ENCODE results near the gene AMMECR1. TPM values are rescaled to one million over a fixed set of nuclear protein-coding genes. Genes with fewer than 3 reads are reported as not detected.

AMMECR1 gene
- total and polyA plus RNA-seq, 2 of the 8 experiments (the other 6 are each of a cell fraction or from before 2014, with no cell fraction given), result 10.2 to 21.2 TPM

DNA sequence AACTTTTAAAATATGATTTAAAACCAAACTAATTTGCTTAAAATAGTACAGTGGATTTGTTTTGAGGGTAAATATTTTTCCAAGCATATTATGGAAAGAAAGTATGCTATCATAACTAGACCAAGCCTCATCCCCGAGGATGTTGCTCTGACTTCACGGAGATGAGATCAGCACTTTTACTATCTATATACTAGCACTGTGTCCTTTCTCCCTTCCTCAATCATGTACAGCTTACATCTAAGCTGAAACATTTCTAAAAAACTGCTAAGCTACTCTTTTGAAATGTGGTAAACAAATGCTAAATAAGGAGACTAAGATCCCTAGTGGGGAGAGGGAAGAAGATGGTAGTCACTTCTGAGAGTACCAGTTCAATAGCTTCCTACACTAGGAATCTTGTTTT lies 23.8 kb downstream of the AMMECR1 start:
- POLR2A ChIA-PET (ENCODE audit: partially characterized antibody), result interaction anchor here (1.1 kb wide), 1 partner anchor 64 kb away, joined by 3 read pairs; no protein-coding TSS in a partner anchor
- Histone ChIP-seq H4K5ac (ENCODE audit: insufficient read length, low read depth, low read length) (no peak overlapping the region), H3K56ac (replicated peaks; ENCODE audit: insufficient read length, low read depth, low read length) (no peak overlapping the region), H2AFZ (ENCODE audit: low read length) (no peak overlapping the region), H3K23me2 (ENCODE audit: low read depth, low read length) (no peaks in the 10 kb centered on the region), H3K27me3 (replicated peaks in 1 of 4; ENCODE audit: control insufficient read depth in 3 of 4, extremely low read depth in 1 of 4, insufficient read depth in 3 of 4, low read length in 3 of 4) (no peaks in the 10 kb centered on the region), H3K9me3 (ENCODE audit: insufficient read depth in 2 of 2, low read depth in 1 of 2, low read length in 1 of 2) (no peaks in the 10 kb centered on the region), H3K4ac (replicated peaks; ENCODE audit: insufficient read length, low read depth, low read length) (no peak overlapping the region), H3K4me3 (ENCODE audit: extremely low read depth in 1 of 4, insufficient read depth in 2 of 4, low read depth in 3 of 4, low read length in 4 of 4) (no peak overlapping the region), H3K27ac (ENCODE audit: low read depth, low read length) (no peak overlapping the region), H3K23ac (ENCODE audit: insufficient read length) (no peak overlapping the region), H3K79me1 (ENCODE audit: low read depth, low read length) (no peaks in the 10 kb centered on the region), H2BK20ac (ENCODE audit: low read length) (no peak overlapping the region), H2BK15ac (ENCODE audit: low read length) (no peak overlapping the region), H3K4me2 (ENCODE audit: insufficient read depth in 1 of 2, low read depth in 2 of 2, low read length in 2 of 2) (no peak overlapping the region), H2BK120ac (replicated peaks; ENCODE audit: low read depth, low read length) (no peak overlapping the region), H3K14ac (ENCODE audit: insufficient read length) (no peak overlapping the region), H4K91ac (replicated peaks; ENCODE audit: insufficient read length, low read length) (no peak overlapping the region), H3K79me2 (ENCODE audit: control insufficient read depth in 1 of 2, insufficient read depth in 2 of 2, low read length in 2 of 2) (peaks cover 0 to 17% of the 10 kb centered on the region in 2 experiments; a peak in 2 of 4 replicates), H3K9ac (replicated peaks in 1 of 4; ENCODE audit: extremely low read depth in 1 of 4, low read depth in 3 of 4, low read length in 3 of 4) (no peak overlapping the region), H2BK5ac (ENCODE audit: low read depth, low read length) (no peak overlapping the region), H3K36me3 (ENCODE audit: control insufficient read depth in 2 of 4, insufficient read depth in 4 of 4, low read length in 3 of 4) (no peaks in the 10 kb centered on the region), H3K18ac (ENCODE audit: extremely low read depth, low read length) (no peak overlapping the region), H2BK12ac (ENCODE audit: low read depth, low read length) (no peak overlapping the region), H4K20me1 (replicated peaks in 1 of 2; ENCODE audit: control insufficient read depth in 1 of 2, insufficient read depth in 2 of 2, low read length in 2 of 2) (no peaks in the 10 kb centered on the region), H2AK5ac (ENCODE audit: low read depth, low read length) (no peak overlapping the region), H4K8ac (ENCODE audit: extremely low read depth, insufficient read depth, low read length) (no peak overlapping the region), H3K4me1 (replicated peaks in 1 of 4; ENCODE audit: control insufficient read depth in 3 of 4, insufficient read depth in 4 of 4, low read length in 3 of 4) (no peaks in the 10 kb centered on the region)
- CTCF ChIA-PET (ENCODE audit: partially characterized antibody), result interaction anchor here (1.0 to 1.1 kb wide), 2 partner anchors 123 to 124 kb away, joined by 3 to 4 read pairs; no protein-coding TSS in a partner anchor
- TF ChIP-seq ATF3 (IDR thresholded peaks at IDR 0.05; ENCODE audit: insufficient read depth, low read depth, low read length), result no peak
- no peak for TF ChIP-seq SP4 (IDR thresholded peaks at IDR 0.05; ENCODE audit: low read length)
- no peak for TF ChIP-seq NRF1 (IDR thresholded peaks at IDR 0.05; ENCODE audit: low read depth, low read length)
- TF ChIP-seq GABPA (IDR thresholded peaks at IDR 0.05; ENCODE audit: borderline replicate concordance, insufficient read depth, low read length), result no peak
- no peak for TF ChIP-seq MAX (IDR thresholded peaks at IDR 0.05)
- no peak for TF ChIP-seq POU5F1 (IDR thresholded peaks at IDR 0.05; ENCODE audit: low read depth, low read length)
- DNase-seq (ENCODE audit: low read depth in 1 of 2, low spot score in 2 of 2) (no peak), FAIRE-seq (no peak)
- WGBS, 2 experiments (ENCODE audit: extremely low coverage in 1 of 2, insufficient coverage in 1 of 2, insufficient read length in 1 of 2, insufficient replicate concordance in 2 of 2, low coverage in 1 of 2, low lambda C conversion rate in 2 of 2, missing lambda C conversion rate in 1 of 2), result 89% methylated on average over 2 of the region's 2 CpGs; no CpG with 5 or more reads in 1 of the 2 experiments
